DMS53 treated with DMSO at 0.1 percent for 48 hours (cell line): Measurements from ENCODE around the gene LAMA3.

Experiments used
- DNase-seq: peaks from one replicate; lab custom pipeline; 2025; ENCODE audit not compliant: unreplicated experiment; lab: John Stamatoyannopoulos, UW

The LAMA3 gene

GRCh38 chr18:23689031-23689615, at the start of gene LAMA3:
Gene LAMA3 (plus strand): TSS chr18:23689453. CDS start chr18:23689684, 231 bp downstream.
- DNase-seq: no peak

GRCh38 chr18:23640052-23640451, 49.2 kb upstream of the LAMA3 start:
- no peak for DNase-seq

GRCh38 chr18:23641143-23641720, 48.0 kb upstream of the LAMA3 start:
- no peak for DNase-seq

GRCh38 chr18:23641937-23642666, 47.2 kb upstream of the LAMA3 start:
- no peak for DNase-seq

- no peak for DNase-seq
These were observed 45.3 kb upstream of the LAMA3 start for GRCh38 chr18:23643815-23644490.

GRCh38 chr18:23645568-23646175, 43.6 kb upstream of the LAMA3 start:
- no peak for DNase-seq

GRCh38 chr18:23646282-23646681, 43.0 kb upstream of the LAMA3 start:
- no peak for DNase-seq

GRCh38 chr18:23648456-23648855, 40.8 kb upstream of the LAMA3 start:
- no peak for DNase-seq

GRCh38 chr18:23648940-23649607, 40.2 kb upstream of the LAMA3 start:
- no peak for DNase-seq

- no peak for DNase-seq
These were observed 38.0 kb upstream of the LAMA3 start for GRCh38 chr18:23650968-23651927.

- no peak for DNase-seq
These were observed 37.0 kb upstream of the LAMA3 start for GRCh38 chr18:23652232-23652631.

GRCh38 chr18:23658285-23658684, 31.0 kb upstream of the LAMA3 start:
- no peak for DNase-seq

- DNase-seq: no peak
These were observed 27.4 kb upstream of the LAMA3 start for GRCh38 chr18:23661735-23662308.

- DNase-seq: no peak
These were observed 26.7 kb upstream of the LAMA3 start, which contains the start of gene ANKRD29 for GRCh38 chr18:23662309-23663263. Gene ANKRD29 (minus strand): TSS chr18:23662911. CDS start chr18:23662730, 181 bp downstream.

GRCh38 chr18:23664674-23665073, 24.6 kb upstream of the LAMA3 start:
- no peak for DNase-seq

GRCh38 chr18:23667114-23667513, 22.1 kb upstream of the LAMA3 start:
- DNase-seq: no peak

GRCh38 chr18:23668731-23669130, 20.5 kb upstream of the LAMA3 start:
- DNase-seq: no peak

GRCh38 chr18:23669202-23669766, 20.0 kb upstream of the LAMA3 start:
- DNase-seq: no peak
